Astrocyte (in vitro differentiated cells and primary cell): ENCODE measurements around the gene HNRNPM. TPM values are rescaled to one million over a fixed set of nuclear protein-coding genes. Genes with fewer than 3 reads are reported as not detected.

ENCODE experiments used
- DNase-seq: peaks from one replicate; pipeline ENCODE4 v3.0.0-alpha.2; 2010; ENCODE audit warnings: low read depth
- FAIRE-seq: peaks from 2 replicates; lab custom pipeline; 2011; peaks lifted over from hg19 to GRCh38; lab: Jason Lieb, UNC
- H2AFZ ChIP-seq: 2 replicates; pipeline ENCODE4 v1.6.0; 2012; ENCODE audit warnings: low read depth, low read length, inconsistent platforms
- H3K27ac ChIP-seq: 2 replicates; pipeline ENCODE4 v1.5.1; 2011; ENCODE audit warnings: low read depth, low read length, inconsistent platforms
- H3K27me3 ChIP-seq: 2 replicates; pipeline ENCODE4 v1.6.0; 2011; ENCODE audit warnings: low read length, inconsistent platforms; ENCODE audit not compliant: insufficient read depth
- H3K36me3 ChIP-seq: 2 replicates; pipeline ENCODE4 v1.5.1; 2011; ENCODE audit warnings: low read length, inconsistent platforms; ENCODE audit not compliant: insufficient read depth
- H3K4me1 ChIP-seq: 2 replicates; pipeline ENCODE4 v1.5.1; 2011; ENCODE audit warnings: low read length, inconsistent platforms; ENCODE audit not compliant: insufficient read depth
- H3K4me2 ChIP-seq: 2 replicates; pipeline ENCODE4 v1.6.0; 2012; ENCODE audit warnings: low read length, inconsistent platforms
- H3K4me3 ChIP-seq: 2 replicates; pipeline ENCODE4 v1.5.1; 2011; ENCODE audit warnings: low read depth, mild to moderate bottlenecking, low read length, inconsistent platforms; ENCODE audit not compliant: insufficient read depth
- H3K79me2 ChIP-seq: 2 replicates; pipeline ENCODE4 v1.6.0; 2012; ENCODE audit warnings: mild to moderate bottlenecking, low read length, inconsistent platforms; ENCODE audit not compliant: insufficient read depth
- H3K9ac ChIP-seq: 2 replicates; pipeline ENCODE4 v1.6.0; 2012; ENCODE audit warnings: mild to moderate bottlenecking, low read length, inconsistent platforms
- H3K9me3 ChIP-seq: 2 replicates; pipeline ENCODE4 v1.5.1; 2012; ENCODE audit warnings: low read depth, mild to moderate bottlenecking, low read length, inconsistent platforms; ENCODE audit not compliant: insufficient read depth
- H4K20me1 ChIP-seq: 2 replicates; pipeline ENCODE4 v1.6.0; 2012; ENCODE audit warnings: low read length, inconsistent platforms; ENCODE audit not compliant: insufficient read depth
- H3K27ac Mint-ChIP-seq: one replicate; pipeline ENCODE4 v1.8.0; 2021; ENCODE audit warnings: mild to moderate bottlenecking, mixed read lengths; ENCODE audit not compliant: unreplicated experiment
- H3K27me3 Mint-ChIP-seq: one replicate; pipeline ENCODE4 v1.8.0; 2021; ENCODE audit warnings: low read depth, mixed read lengths; ENCODE audit not compliant: unreplicated experiment
- H3K36me3 Mint-ChIP-seq: one replicate; pipeline ENCODE4 v1.8.0; 2021; ENCODE audit warnings: low read depth, mixed read lengths; ENCODE audit not compliant: unreplicated experiment
- H3K4me1 Mint-ChIP-seq: one replicate; pipeline ENCODE4 v1.8.0; 2021; ENCODE audit warnings: low read depth, mixed read lengths; ENCODE audit not compliant: unreplicated experiment
- H3K4me3 Mint-ChIP-seq: one replicate; pipeline ENCODE4 v1.8.0; 2021; ENCODE audit warnings: mild to moderate bottlenecking, moderate library complexity, mixed read lengths; ENCODE audit not compliant: unreplicated experiment
- H3K9me3 Mint-ChIP-seq: one replicate; pipeline ENCODE4 v1.8.0; 2021; ENCODE audit warnings: mild to moderate bottlenecking, mixed read lengths; ENCODE audit not compliant: unreplicated experiment
- EZH2 ChIP-seq: IDR thresholded peaks from 2 replicates; pipeline ENCODE4 v1.6.1; 2012; ENCODE audit warnings: mild to moderate bottlenecking, low read length, inconsistent platforms; ENCODE audit not compliant: insufficient read depth
- total RNA-seq: library from RNA; stranded (reverse); gene quantifications from 2 replicates; pipeline ENCODE4 v1.2.1, GENCODE V29; 2021
- TF ChIP-seq, protein P1 (sequence below): IDR thresholded peaks from 2 replicates; pipeline ENCODE4 v1.5.1; 2011; ENCODE audit warnings: low read depth, mild to moderate bottlenecking, inconsistent platforms, low read length, moderate library complexity; ENCODE audit not compliant: insufficient read depth

The HNRNPM gene
- total RNA-seq, 1 donor from 2014 or later, result 172 TPM

GRCh38 chr19:8401981-8402411 is 42.8 kb upstream of the HNRNPM start:
- no peak for FAIRE-seq
- H3K27me3 Mint-ChIP-seq, result no peaks in the 10 kb centered on the region

GRCh38 chr19:8403098-8403819 is 41.5 kb upstream of the HNRNPM start:
- H3K4me1 Mint-ChIP-seq, result no peaks in the 10 kb centered on the region
- Histone ChIP-seq H3K4me1 (no peaks in the 10 kb centered on the region), H3K9ac (no peak overlapping the region), H3K4me3 (no peak overlapping the region), H3K9me3 (no peaks in the 10 kb centered on the region), H3K4me2 (no peak overlapping the region), H4K20me1 (peaks cover 22% of the 10 kb centered on the region), H3K27ac (no peak overlapping the region), H3K27me3 (no peaks in the 10 kb centered on the region), H3K79me2 (peaks cover 17% of the 10 kb centered on the region), H2AFZ (no peak overlapping the region), H3K36me3 (peaks cover 3% of the 10 kb centered on the region)
- no peaks in the 10 kb centered on the region for H3K27me3 Mint-ChIP-seq
- H3K9me3 Mint-ChIP-seq, result no peaks in the 10 kb centered on the region
- H3K4me3 Mint-ChIP-seq, result no peak overlapping the region
- no peak overlapping the region for H3K27ac Mint-ChIP-seq
- no peak for DNase-seq
- TF ChIP-seq EZH2, result no peak
- TF ChIP-seq, protein P1, sequence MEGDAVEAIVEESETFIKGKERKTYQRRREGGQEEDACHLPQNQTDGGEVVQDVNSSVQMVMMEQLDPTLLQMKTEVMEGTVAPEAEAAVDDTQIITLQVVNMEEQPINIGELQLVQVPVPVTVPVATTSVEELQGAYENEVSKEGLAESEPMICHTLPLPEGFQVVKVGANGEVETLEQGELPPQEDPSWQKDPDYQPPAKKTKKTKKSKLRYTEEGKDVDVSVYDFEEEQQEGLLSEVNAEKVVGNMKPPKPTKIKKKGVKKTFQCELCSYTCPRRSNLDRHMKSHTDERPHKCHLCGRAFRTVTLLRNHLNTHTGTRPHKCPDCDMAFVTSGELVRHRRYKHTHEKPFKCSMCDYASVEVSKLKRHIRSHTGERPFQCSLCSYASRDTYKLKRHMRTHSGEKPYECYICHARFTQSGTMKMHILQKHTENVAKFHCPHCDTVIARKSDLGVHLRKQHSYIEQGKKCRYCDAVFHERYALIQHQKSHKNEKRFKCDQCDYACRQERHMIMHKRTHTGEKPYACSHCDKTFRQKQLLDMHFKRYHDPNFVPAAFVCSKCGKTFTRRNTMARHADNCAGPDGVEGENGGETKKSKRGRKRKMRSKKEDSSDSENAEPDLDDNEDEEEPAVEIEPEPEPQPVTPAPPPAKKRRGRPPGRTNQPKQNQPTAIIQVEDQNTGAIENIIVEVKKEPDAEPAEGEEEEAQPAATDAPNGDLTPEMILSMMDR, result no peak
- peaks cover 4% of the 10 kb centered on the region for H3K36me3 Mint-ChIP-seq
- no peak for FAIRE-seq

More at GRCh38 chr19:8401981-8402411, 42.8 kb upstream of the HNRNPM start:
- peaks cover 35% of the 10 kb centered on the region for H4K20me1 ChIP-seq
- H3K27ac Mint-ChIP-seq, result no peak overlapping the region
- no peak overlapping the region for H3K4me3 ChIP-seq
- peaks cover 5% of the 10 kb centered on the region for H3K4me1 Mint-ChIP-seq
- H3K79me2 ChIP-seq, result peaks cover 30% of the 10 kb centered on the region
- peaks cover 3% of the 10 kb centered on the region for H3K36me3 ChIP-seq
- H3K4me1 ChIP-seq, result peaks cover 7% of the 10 kb centered on the region
- H3K27me3 ChIP-seq, result no peaks in the 10 kb centered on the region
- DNase-seq, result no peak
- H2AFZ ChIP-seq, result no peak overlapping the region
- H3K4me2 ChIP-seq, result no peak overlapping the region
- H3K36me3 Mint-ChIP-seq, result peaks cover 4% of the 10 kb centered on the region
- no peak overlapping the region for H3K4me3 Mint-ChIP-seq
- H3K27ac ChIP-seq, result no peak overlapping the region
- H3K9me3 Mint-ChIP-seq, result no peaks in the 10 kb centered on the region
- TF ChIP-seq EZH2, result no peak
- TF ChIP-seq, protein P1, result no peak
- no peaks in the 10 kb centered on the region for H3K9me3 ChIP-seq
- H3K9ac ChIP-seq, result no peak overlapping the region

DNA sequence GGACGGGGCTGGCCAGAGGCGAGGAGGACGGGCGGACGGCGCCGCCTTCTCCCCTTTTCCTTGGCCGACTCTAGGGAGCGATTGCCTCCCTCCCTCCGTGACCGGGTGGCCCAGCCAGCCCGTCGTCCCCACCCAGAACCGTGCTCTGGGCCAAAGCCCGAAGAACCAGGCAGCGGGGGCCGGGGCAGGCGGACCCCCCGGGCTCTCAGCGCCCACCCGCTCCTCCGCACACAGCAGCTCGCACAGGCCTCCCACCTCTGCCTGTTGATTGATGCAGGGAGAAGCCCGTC is 41.0 kb upstream of the HNRNPM start:
- H3K4me2 ChIP-seq, result no peak overlapping the region
- H3K9me3 Mint-ChIP-seq, result no peaks in the 10 kb centered on the region
- H3K4me1 ChIP-seq, result no peaks in the 10 kb centered on the region
- no peaks in the 10 kb centered on the region for H3K27me3 Mint-ChIP-seq
- no peak overlapping the region for H3K27ac Mint-ChIP-seq
- FAIRE-seq, result no peak
- H3K4me3 Mint-ChIP-seq, result no peak overlapping the region
- peaks cover 3% of the 10 kb centered on the region for H3K36me3 ChIP-seq
- H3K9me3 ChIP-seq, result no peaks in the 10 kb centered on the region
- H3K79me2 ChIP-seq, result peaks cover 13% of the 10 kb centered on the region
- peaks cover 18% of the 10 kb centered on the region for H4K20me1 ChIP-seq
- TF ChIP-seq, protein P1, result no peak
- no peak for TF ChIP-seq EZH2
- no peak overlapping the region for H3K4me3 ChIP-seq
- no peaks in the 10 kb centered on the region for H3K4me1 Mint-ChIP-seq
- peaks cover 4% of the 10 kb centered on the region for H3K36me3 Mint-ChIP-seq
- H3K9ac ChIP-seq, result no peak overlapping the region
- H3K27ac ChIP-seq, result no peak overlapping the region
- no peaks in the 10 kb centered on the region for H3K27me3 ChIP-seq
- DNase-seq, result no peak
- H2AFZ ChIP-seq, result no peak overlapping the region
